Esophagus squamous epithelium (tissue), 4 donors: ENCODE results near the gene COL3A1.

Source experiments
- CTCF ChIP-seq, 6 experiments: fragments of 450-650 bp in 4 of 6; fragments of 200-600 bp in 2 of 6; sonication (generic) in 2 of 6; IDR thresholded peaks; one replicate each; pipeline ENCODE4 v1.5.1; 2016 to 2019; ENCODE audit warnings: antibody characterized with exemption in 6 of 6, mild to moderate bottlenecking in 4 of 6, moderate library complexity in 4 of 6
- POLR2A ChIP-seq, 4 donors: fragments of 450-650 bp; IDR thresholded peaks; one replicate each; pipeline ENCODE4 v1.6.1; 2017; ENCODE audit warnings: antibody characterized with exemption in 4 of 4, mild to moderate bottlenecking in 4 of 4, moderate library complexity in 3 of 4

- TF ChIP-seq CTCF (IDR thresholded peaks at IDR 0.05) = no peak
- TF ChIP-seq POLR2A (IDR thresholded peaks at IDR 0.05) = no peak
These were observed 3.1 kb downstream of the COL3A1 start for GRCh38 chr2:188977317-188977716.
